DOHH2 (cell line): ENCODE data around the gene SSBP3.

Experiments used
- H3F3A ChIP-seq: fragments of 200-600 bp; sonication (generic), shearing (Covaris generic); 2 replicates; pipeline ENCODE4 v1.6.0; 2016; ENCODE audit warnings: antibody characterized with exemption, mild to moderate bottlenecking; ENCODE audit not compliant: control insufficient read depth, insufficient read depth
- H3K27ac ChIP-seq: fragments of 200-600 bp; sonication (generic); 2 replicates; pipeline ENCODE4 v1.5.1; 2014; ENCODE audit warnings: low read depth, mild to moderate bottlenecking, low read length, moderate library complexity
- H3K27me3 ChIP-seq: fragments of 200-600 bp; sonication (generic); 2 replicates; pipeline ENCODE4 v1.6.1; 2014; ENCODE audit warnings: mild to moderate bottlenecking, low read length, mixed read lengths; ENCODE audit not compliant: control insufficient read depth
- H3K36me3 ChIP-seq: fragments of 200-600 bp; sonication (generic); 2 replicates; pipeline ENCODE4 v1.6.1; 2014; ENCODE audit warnings: mild to moderate bottlenecking, low read length, moderate library complexity, mixed read lengths; ENCODE audit not compliant: control insufficient read depth
- H3K4me1 ChIP-seq: fragments of 200-600 bp; sonication (generic); 2 replicates; pipeline ENCODE4 v1.6.1; 2014; ENCODE audit warnings: mild to moderate bottlenecking, low read length, mixed read lengths; ENCODE audit not compliant: control insufficient read depth
- H3K4me2 ChIP-seq: fragments of 200-600 bp; sonication (generic); 2 replicates; pipeline ENCODE4 v1.6.0; 2014; ENCODE audit warnings: mild to moderate bottlenecking, low read length, moderate library complexity
- H3K4me3 ChIP-seq: fragments of 200-600 bp; sonication (generic); 2 replicates; pipeline ENCODE4 v1.5.1; 2014; ENCODE audit warnings: mild to moderate bottlenecking, low read length, mixed read lengths
- H3K79me2 ChIP-seq: fragments of 200-600 bp; sonication (generic); 2 replicates; pipeline ENCODE4 v1.6.1; 2014; ENCODE audit warnings: mild to moderate bottlenecking, low read length, mixed read lengths; ENCODE audit not compliant: control insufficient read depth
- H3K9me2 ChIP-seq: fragments of 200-600 bp; sonication (generic); replicated peaks from 2 replicates; pipeline ENCODE4 v1.6.1; 2014; ENCODE audit warnings: mild to moderate bottlenecking, low read length, mixed read lengths; ENCODE audit not compliant: control insufficient read depth
- H3K9me3 ChIP-seq: fragments of 200-600 bp; sonication (generic); 2 replicates; pipeline ENCODE4 v1.6.1; 2014; ENCODE audit warnings: antibody characterized with exemption, low read length, mixed read lengths; ENCODE audit not compliant: control insufficient read depth, insufficient read depth
- H4K20me1 ChIP-seq: fragments of 200-600 bp; sonication (generic); 2 replicates; pipeline ENCODE4 v1.6.0; 2014; ENCODE audit warnings: low read depth, mild to moderate bottlenecking, antibody characterized with exemption, low read length, moderate library complexity; ENCODE audit not compliant: control insufficient read depth, insufficient read depth
- EZH2phosphoT487 ChIP-seq: fragments of 200-600 bp; sonication (generic); IDR thresholded peaks from 2 replicates; pipeline ENCODE4 v1.6.1; 2017; ENCODE audit warnings: borderline replicate concordance, mild to moderate bottlenecking, antibody characterized with exemption, low read length, moderate library complexity, mixed read lengths
- TF ChIP-seq, protein P1 (sequence below): fragments of 200-600 bp; sonication (generic); IDR thresholded peaks from one replicate; pipeline ENCODE4 v1.5.1; 2014; ENCODE audit warnings: antibody characterized with exemption, mild to moderate bottlenecking, low read depth, low read length; ENCODE audit not compliant: poor library complexity, severe bottlenecking

Gene SSBP3

DNA sequence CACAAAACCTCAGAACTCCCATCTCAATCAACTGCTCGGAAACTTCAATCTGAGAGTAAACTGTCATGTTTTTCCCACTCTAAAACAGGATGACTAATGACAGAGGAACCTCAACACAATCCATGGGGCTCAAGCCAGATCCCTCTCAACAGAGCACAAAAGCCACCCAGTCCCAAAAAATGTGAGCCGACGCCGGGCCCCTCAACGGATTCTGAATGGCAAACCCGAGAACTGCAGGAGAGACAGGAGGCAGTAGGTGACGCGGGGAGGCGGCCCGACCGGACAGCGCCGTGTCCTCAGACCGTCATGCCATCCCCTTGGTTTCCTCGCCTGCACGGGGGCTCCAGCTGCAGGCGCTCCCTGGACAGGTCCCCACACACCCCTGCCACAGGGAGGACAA is 53.4 kb downstream of the SSBP3 start:
- H3F3A ChIP-seq = no peaks in the 10 kb centered on the region
- H3K9me3 ChIP-seq = no peaks in the 10 kb centered on the region
- H3K4me2 ChIP-seq = no peak overlapping the region
- H3K4me3 ChIP-seq = no peak overlapping the region
- peaks cover 22% of the 10 kb centered on the region for H3K4me1 ChIP-seq
- no peaks in the 10 kb centered on the region for H3K79me2 ChIP-seq
- no peaks in the 10 kb centered on the region for H3K9me2 ChIP-seq
- no peak overlapping the region for H3K27ac ChIP-seq
- 0 out of 2 replicates have a peak, but pooled peaks cover 6% of the 10 kb centered on the region for H4K20me1 ChIP-seq
- H3K27me3 ChIP-seq = no peaks in the 10 kb centered on the region
- H3K36me3 ChIP-seq = no peaks in the 10 kb centered on the region
- TF ChIP-seq EZH2phosphoT487 = no peak
- TF ChIP-seq, protein P1, sequence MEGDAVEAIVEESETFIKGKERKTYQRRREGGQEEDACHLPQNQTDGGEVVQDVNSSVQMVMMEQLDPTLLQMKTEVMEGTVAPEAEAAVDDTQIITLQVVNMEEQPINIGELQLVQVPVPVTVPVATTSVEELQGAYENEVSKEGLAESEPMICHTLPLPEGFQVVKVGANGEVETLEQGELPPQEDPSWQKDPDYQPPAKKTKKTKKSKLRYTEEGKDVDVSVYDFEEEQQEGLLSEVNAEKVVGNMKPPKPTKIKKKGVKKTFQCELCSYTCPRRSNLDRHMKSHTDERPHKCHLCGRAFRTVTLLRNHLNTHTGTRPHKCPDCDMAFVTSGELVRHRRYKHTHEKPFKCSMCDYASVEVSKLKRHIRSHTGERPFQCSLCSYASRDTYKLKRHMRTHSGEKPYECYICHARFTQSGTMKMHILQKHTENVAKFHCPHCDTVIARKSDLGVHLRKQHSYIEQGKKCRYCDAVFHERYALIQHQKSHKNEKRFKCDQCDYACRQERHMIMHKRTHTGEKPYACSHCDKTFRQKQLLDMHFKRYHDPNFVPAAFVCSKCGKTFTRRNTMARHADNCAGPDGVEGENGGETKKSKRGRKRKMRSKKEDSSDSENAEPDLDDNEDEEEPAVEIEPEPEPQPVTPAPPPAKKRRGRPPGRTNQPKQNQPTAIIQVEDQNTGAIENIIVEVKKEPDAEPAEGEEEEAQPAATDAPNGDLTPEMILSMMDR = no peak

DNA sequence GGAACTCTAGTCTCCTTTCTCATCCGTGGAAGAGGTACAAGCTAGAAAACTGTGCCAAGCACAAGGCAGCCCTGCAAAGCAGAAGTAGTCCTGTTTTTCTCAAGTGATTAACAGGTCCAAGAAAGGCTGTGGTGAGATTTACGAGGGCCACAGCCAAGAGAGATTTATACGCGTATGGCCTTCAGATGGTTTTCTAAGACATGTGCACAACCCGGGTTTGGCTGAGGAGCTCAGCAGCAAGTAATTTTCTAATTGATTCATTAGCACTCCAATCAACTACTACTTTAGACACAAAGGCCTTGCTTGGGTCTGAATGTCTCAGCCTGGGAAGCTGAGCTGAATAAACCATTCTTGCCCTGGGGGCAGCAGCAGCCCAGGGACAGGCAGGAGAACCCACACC is 55.8 kb downstream of the SSBP3 start:
- H3K4me2 ChIP-seq = no peak overlapping the region
- TF ChIP-seq, protein P1 = no peak
- TF ChIP-seq EZH2phosphoT487 = no peak
- H3F3A ChIP-seq = no peaks in the 10 kb centered on the region
- no peaks in the 10 kb centered on the region for H3K4me1 ChIP-seq
- no peaks in the 10 kb centered on the region for H3K36me3 ChIP-seq
- no peaks in the 10 kb centered on the region for H3K79me2 ChIP-seq
- 0 out of 2 replicates have a peak, but pooled peaks cover 6% of the 10 kb centered on the region for H4K20me1 ChIP-seq
- H3K9me2 ChIP-seq = no peaks in the 10 kb centered on the region
- no peaks in the 10 kb centered on the region for H3K9me3 ChIP-seq
- no peaks in the 10 kb centered on the region for H3K27me3 ChIP-seq
- H3K27ac ChIP-seq = no peak overlapping the region
- H3K4me3 ChIP-seq = no peak overlapping the region

DNA sequence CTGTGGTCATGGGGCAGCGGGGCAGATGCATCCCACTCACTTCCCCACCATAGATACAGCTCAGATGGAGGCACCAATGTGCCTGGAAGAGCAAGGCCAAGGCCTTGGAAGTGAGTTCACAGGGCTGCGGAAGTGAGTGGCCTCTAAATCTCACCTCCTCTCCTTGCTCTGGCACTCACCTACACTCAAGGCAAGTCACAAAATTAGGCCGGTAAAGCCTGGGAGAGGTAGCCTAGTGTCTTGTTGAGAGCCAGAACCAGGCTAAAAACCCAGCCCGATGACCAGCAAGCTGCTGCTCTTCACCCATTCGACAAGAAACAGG is 57.5 kb downstream of the SSBP3 start:
- Histone ChIP-seq H3K9me3 (no peaks in the 10 kb centered on the region), H3K27ac (no peak overlapping the region), H4K20me1 (0 out of 2 replicates have a peak, but pooled peaks cover 3% of the 10 kb centered on the region), H3K9me2 (no peaks in the 10 kb centered on the region), H3K36me3 (no peaks in the 10 kb centered on the region), H3K4me2 (no peak overlapping the region), H3K4me1 (no peaks in the 10 kb centered on the region), H3K27me3 (no peaks in the 10 kb centered on the region), H3K4me3 (no peak overlapping the region), H3F3A (no peaks in the 10 kb centered on the region), H3K79me2 (no peaks in the 10 kb centered on the region)
- TF ChIP-seq, protein P1 = no peak
- TF ChIP-seq EZH2phosphoT487 = no peak
